Measurements from ENCODE around the gene MEIOB. TPM values are rescaled to one million over a fixed set of nuclear protein-coding genes. Genes with fewer than 3 reads are reported as not detected.
A peak's percentile ranks its signal among the peaks of the same experiment; 100 is the strongest.

The MEIOB gene
- total RNA-seq, 1 donor = not detected

GRCh38 chr16:1825381-1825863, 46.5 kb downstream of the MEIOB start:
- peaks cover 14% of the 10 kb centered on the region for H4K20me1 ChIP-seq (ENCODE audit: insufficient read depth, low read length)

GRCh38 chr16:1823821-1824220, 48.1 kb downstream of the MEIOB start:
- no peaks in the 10 kb centered on the region for H3K9me3 ChIP-seq (ENCODE audit: low read depth, low read length)
- no peaks in the 10 kb centered on the region for H3K27me3 ChIP-seq (ENCODE audit: insufficient read depth, low read length)
- no peak overlapping the region for H2AFZ ChIP-seq (ENCODE audit: low read length)
- no peak overlapping the region for H3K4me3 ChIP-seq (ENCODE audit: insufficient read depth, low read length)
- peaks cover 50% of the 10 kb centered on the region for H3K79me2 ChIP-seq (ENCODE audit: insufficient read depth, low read length)
- peak; percentile 93 for DNase-seq (ENCODE audit: insufficient read length, low spot score, missing footprints)
- peaks cover 20% of the 10 kb centered on the region for H3K4me1 ChIP-seq (ENCODE audit: insufficient read depth, low read length)
- TF ChIP-seq CTCF (IDR thresholded peaks at IDR 0.05; ENCODE audit: extremely low read depth, low read depth, low read length) = peak; percentile 24
- peaks cover 14% of the 10 kb centered on the region for H3K36me3 ChIP-seq (ENCODE audit: insufficient read depth, low read length)
- H4K20me1 ChIP-seq (ENCODE audit: insufficient read depth, low read length) = peaks cover 11% of the 10 kb centered on the region
- no peak overlapping the region for H3K27ac ChIP-seq (ENCODE audit: low read depth, low read length)
- H3K4me2 ChIP-seq (ENCODE audit: insufficient read depth, low read length) = no peak overlapping the region

More at GRCh38 chr16:1825381-1825863, 46.5 kb downstream of the MEIOB start:
- no peaks in the 10 kb centered on the region for H3K27me3 ChIP-seq (ENCODE audit: insufficient read depth, low read length)
- H3K4me1 ChIP-seq (ENCODE audit: insufficient read depth, low read length) = peaks cover 25% of the 10 kb centered on the region
- peak overlapping the region; percentile 56 for H2AFZ ChIP-seq (ENCODE audit: low read length)
- no peak for TF ChIP-seq CTCF (IDR thresholded peaks at IDR 0.05; ENCODE audit: extremely low read depth, low read depth, low read length)
- peak overlapping the region; percentile 99 for H3K4me3 ChIP-seq (ENCODE audit: insufficient read depth, low read length)
- H3K36me3 ChIP-seq (ENCODE audit: insufficient read depth, low read length) = peaks cover 10% of the 10 kb centered on the region
- H3K79me2 ChIP-seq (ENCODE audit: insufficient read depth, low read length) = peaks cover 63% of the 10 kb centered on the region
- no peaks in the 10 kb centered on the region for H3K9me3 ChIP-seq (ENCODE audit: low read depth, low read length)
- H3K4me2 ChIP-seq (ENCODE audit: insufficient read depth, low read length) = peak overlapping the region; percentile 93
- no peak overlapping the region for H3K27ac ChIP-seq (ENCODE audit: low read depth, low read length)
- DNase-seq (ENCODE audit: insufficient read length, low spot score, missing footprints) = no peak

DNA sequence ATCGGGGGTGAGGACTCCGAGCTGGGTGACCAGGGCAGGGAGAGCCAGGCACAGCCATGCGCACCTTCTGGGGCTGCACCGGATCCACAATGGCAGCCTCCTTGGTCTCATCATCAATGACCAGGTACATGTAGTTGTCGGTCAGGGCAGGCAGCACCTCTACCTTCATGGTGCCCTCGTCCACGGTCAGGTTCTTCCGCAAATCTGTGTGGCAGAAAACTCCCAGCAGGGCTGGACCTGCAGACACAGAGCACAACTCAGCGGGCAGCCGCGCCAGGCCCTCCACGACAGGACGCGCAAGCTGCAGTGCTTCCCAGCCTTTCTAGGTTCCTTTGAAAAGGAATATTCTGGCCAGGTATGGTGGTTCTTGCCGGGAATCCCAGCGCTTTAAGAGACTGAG, 49.2 kb downstream of the MEIOB start:
- no peaks in the 10 kb centered on the region for H3K27me3 ChIP-seq (ENCODE audit: insufficient read depth, low read length)
- H3K4me1 ChIP-seq (ENCODE audit: insufficient read depth, low read length) = peaks cover 9% of the 10 kb centered on the region
- DNase-seq (ENCODE audit: insufficient read length, low spot score, missing footprints) = no peak
- H3K9me3 ChIP-seq (ENCODE audit: low read depth, low read length) = no peaks in the 10 kb centered on the region
- H3K36me3 ChIP-seq (ENCODE audit: insufficient read depth, low read length) = peaks cover 14% of the 10 kb centered on the region
- no peak overlapping the region for H2AFZ ChIP-seq (ENCODE audit: low read length)
- H3K4me2 ChIP-seq (ENCODE audit: insufficient read depth, low read length) = no peak overlapping the region
- TF ChIP-seq CTCF (IDR thresholded peaks at IDR 0.05; ENCODE audit: extremely low read depth, low read depth, low read length) = no peak
- H4K20me1 ChIP-seq (ENCODE audit: insufficient read depth, low read length) = peaks cover 11% of the 10 kb centered on the region
- no peak overlapping the region for H3K4me3 ChIP-seq (ENCODE audit: insufficient read depth, low read length)
- H3K27ac ChIP-seq (ENCODE audit: low read depth, low read length) = no peak overlapping the region
- H3K79me2 ChIP-seq (ENCODE audit: insufficient read depth, low read length) = peaks cover 40% of the 10 kb centered on the region

- Histone ChIP-seq H3K27ac (ENCODE audit: low read depth, low read length) (no peak overlapping the region), H3K9me3 (ENCODE audit: low read depth, low read length) (no peaks in the 10 kb centered on the region), H3K4me1 (ENCODE audit: insufficient read depth, low read length) (peaks cover 6% of the 10 kb centered on the region), H3K4me2 (ENCODE audit: insufficient read depth, low read length) (no peak overlapping the region), H3K27me3 (ENCODE audit: insufficient read depth, low read length) (no peaks in the 10 kb centered on the region), H2AFZ (ENCODE audit: low read length) (no peak overlapping the region), H3K4me3 (ENCODE audit: insufficient read depth, low read length) (no peak overlapping the region), H3K36me3 (ENCODE audit: insufficient read depth, low read length) (peaks cover 14% of the 10 kb centered on the region), H4K20me1 (ENCODE audit: insufficient read depth, low read length) (peaks cover 11% of the 10 kb centered on the region), H3K79me2 (ENCODE audit: insufficient read depth, low read length) (peaks cover 32% of the 10 kb centered on the region)
- no peak for DNase-seq (ENCODE audit: insufficient read length, low spot score, missing footprints)
- no peak for TF ChIP-seq CTCF (IDR thresholded peaks at IDR 0.05; ENCODE audit: extremely low read depth, low read depth, low read length)
Measured at GRCh38 chr16:1821861-1822611, 49.9 kb downstream of the MEIOB start.
